T-helper 9 cell (primary cell): ENCODE measurements around the gene COL12A1.

Source experiments
- DNase-seq: peaks from one replicate; pipeline ENCODE4 v3.0.0-alpha.2; 2020

The COL12A1 gene

GRCh38 chr6:75176076-75176582 lies 29.7 kb downstream of the COL12A1 start:
- no peak for DNase-seq

- no peak for DNase-seq
Measured at GRCh38 chr6:75171986-75172385, 33.9 kb downstream of the COL12A1 start.

DNA sequence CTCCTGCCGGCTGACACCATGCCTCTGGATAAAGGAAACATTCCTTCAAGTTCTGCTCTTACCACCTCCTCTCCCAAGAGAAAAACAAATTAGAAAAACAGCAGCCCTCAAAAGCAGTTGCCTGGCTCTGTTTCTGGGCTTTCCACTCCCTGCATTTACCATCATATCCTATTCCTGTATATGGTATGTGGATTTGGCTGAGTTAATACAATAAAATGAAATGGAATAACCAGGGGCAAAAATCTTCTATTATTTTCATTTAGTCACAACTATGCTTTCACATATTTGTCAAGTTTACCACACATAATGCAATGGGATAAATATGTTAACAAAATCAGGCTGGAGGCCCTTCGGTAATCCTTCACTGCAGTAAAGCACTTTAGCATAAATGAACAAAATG lies 34.3 kb downstream of the COL12A1 start:
- no peak for DNase-seq

- no peak for DNase-seq
Measured at GRCh38 chr6:75170691-75171560, 34.9 kb downstream of the COL12A1 start.

DNA sequence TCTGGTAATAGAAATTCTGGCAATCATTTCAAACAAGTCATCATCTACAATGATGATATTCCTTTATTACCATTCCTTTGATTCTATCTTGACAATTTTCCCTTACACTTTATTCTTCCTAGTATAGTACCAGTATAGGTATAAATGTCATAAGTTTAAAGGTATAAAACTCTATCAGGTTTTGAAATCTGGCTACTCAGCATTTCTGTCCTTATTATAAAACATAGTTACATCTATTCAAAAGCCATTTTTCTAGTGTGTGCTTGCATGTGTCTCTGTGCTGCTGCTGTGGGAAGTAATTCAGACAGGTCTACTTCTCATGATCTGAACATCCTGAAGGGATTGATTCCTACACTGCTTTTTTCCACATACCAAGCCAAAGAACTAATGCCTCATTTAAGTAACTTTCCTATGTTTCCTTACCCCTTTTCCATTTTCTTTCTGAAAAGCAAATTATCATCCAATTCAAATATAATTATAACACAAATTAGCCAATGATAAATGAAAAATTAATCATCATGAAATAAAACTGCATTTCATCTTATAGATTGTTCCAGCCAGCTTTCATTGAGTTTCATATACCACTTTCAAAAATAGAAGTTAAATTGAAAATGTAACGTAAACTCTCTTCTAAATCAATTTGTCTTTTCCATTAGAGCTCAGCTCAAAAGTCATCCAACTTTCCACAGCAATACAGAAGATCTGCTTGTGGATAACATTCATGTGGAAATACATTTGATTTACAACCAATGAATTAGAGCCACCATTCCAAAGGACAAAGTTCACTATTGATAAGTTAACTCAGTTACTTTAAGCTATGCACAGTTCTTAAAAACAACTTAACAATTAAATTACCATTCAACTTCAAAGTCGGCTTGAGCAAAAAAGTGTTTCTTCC lies 35.9 kb downstream of the COL12A1 start:
- DNase-seq: no peak

DNA sequence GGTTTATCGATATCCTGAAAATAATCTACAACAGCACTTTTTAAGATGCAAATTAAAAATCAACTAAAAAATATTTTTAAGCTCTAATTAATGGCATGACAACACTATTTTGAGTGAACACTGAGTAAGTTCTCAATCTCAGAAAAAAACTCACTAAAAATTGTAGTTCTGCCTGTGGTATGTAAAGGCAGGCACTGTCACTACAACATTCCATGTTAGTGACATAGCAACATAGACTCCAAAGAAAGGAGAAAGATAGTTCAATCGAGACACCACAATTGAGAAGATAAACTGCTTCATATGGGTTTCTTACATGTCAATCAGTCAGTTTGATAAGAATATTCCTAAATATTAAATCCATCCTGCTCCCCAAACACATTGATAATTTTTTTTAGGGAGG lies 38.0 kb downstream of the COL12A1 start:
- no peak for DNase-seq

GRCh38 chr6:75167325-75167724 lies 38.5 kb downstream of the COL12A1 start:
- DNase-seq: no peak

DNA sequence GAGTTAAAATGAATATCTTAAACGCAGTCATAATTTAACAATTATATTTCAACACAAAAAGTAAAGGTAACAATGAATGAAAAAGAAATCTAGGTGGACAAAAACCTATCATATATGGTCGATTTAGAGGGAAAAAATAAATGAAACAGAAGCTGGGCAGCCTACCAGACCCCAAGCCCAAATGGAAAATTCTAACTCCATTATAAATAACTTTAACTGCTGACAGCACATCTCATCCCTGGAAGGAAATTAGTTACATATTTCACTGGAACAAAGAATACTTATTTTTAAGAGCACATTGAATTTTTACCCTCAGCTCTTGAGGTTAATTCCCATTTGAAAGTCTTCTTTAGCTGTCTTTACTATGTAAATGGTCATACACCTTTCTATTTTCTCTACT lies 39.1 kb downstream of the COL12A1 start:
- DNase-seq: no peak

- no peak for DNase-seq
Measured at GRCh38 chr6:75166236-75166635, 39.6 kb downstream of the COL12A1 start.

DNA sequence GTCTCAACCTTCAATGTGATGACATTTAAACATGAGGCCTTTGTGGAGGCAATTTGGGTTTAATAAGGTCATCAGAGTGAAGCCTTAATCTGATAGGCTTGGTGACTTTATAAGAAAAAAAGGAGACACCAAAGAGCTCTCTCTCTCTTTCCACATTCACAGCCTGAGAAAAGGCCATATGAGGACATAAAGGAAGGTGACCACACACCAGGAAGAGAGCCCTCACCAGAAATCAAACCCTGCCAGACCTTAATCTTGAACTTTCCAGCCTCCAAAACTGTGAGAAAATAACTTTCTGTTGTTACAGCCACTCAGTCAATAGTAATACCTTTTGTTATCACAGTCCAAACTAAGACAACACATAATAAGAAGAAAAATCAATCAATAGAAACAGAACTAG lies 47.7 kb downstream of the COL12A1 start:
- no peak for DNase-seq

- DNase-seq: no peak
Measured at GRCh38 chr6:75157336-75157735, 48.5 kb downstream of the COL12A1 start.

- DNase-seq: no peak
Measured at GRCh38 chr6:75156186-75156878, 49.5 kb downstream of the COL12A1 start.

GRCh38 chr6:75155631-75156030 lies 50.2 kb downstream of the COL12A1 start:
- DNase-seq: no peak

DNA sequence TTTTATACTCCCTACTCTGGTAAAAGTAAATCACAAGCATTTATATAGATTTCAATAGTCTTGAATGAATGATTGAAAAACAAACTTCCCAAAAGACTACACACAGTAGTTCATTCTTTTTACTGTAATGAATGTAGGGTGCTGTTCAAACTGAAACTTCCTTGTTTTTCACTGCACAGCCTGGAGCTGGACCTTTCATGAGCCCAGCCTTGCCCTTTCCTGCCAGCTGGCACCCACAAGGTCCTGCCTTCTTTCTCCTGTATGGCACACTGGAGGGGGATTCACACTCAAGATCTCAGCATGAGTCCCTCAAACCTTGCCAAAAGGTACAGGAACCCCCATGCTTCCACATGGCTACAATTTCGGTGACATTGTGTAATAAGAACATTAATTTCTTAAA lies 50.9 kb downstream of the COL12A1 start:
- no peak for DNase-seq

DNA sequence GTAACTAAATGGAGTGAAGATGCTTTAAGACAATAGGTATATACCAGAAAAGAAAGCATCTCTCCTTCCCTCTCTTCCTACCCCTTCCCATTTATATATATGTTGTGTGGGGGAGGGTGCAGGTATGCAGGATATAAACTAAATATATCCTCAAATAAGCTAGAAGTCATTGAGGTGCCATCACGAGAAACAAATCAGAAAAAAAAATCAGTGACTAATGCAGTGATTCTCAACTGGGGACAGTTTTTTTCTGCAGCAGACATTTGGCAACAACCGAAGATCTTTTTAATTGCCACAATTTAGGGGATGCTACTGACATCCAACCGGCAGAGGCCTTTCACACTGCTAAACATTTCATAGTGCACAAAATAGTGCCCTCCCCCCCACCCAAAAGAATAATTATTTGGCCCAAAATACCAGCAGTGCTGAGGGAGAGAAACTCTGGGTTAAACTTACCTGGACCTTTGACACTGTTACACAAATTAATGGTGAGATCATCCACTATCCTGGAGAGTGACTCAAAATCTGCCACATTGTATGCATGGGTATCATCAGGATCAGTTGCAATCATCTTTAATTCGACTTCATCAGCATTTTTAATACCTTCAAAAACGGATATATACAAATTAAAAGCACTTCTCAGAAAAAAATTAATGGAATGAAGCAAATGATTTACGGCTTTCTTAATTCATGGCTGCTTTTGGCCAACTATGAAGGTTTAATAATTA lies 55.0 kb downstream of the COL12A1 start:
- no peak for DNase-seq

DNA sequence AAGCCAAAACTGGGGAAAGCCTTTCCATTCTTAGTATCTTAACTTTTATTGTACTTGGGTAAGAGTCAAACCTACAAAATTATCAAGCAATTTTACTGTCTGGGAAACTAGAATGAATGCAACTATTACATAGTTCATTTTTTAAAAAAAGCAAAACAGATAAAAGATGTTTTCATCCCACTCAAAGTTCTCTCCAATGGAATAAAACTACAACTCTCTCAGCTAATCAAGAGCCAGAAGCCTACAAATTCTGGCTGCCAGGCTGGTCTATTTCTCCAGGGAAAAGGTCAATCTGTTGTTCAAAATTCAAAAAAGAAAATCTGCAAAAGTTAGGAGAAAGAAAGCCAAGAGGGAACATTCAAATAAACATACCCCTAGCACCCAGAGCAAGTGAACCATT lies 56.2 kb downstream of the COL12A1 start:
- DNase-seq: no peak

DNA sequence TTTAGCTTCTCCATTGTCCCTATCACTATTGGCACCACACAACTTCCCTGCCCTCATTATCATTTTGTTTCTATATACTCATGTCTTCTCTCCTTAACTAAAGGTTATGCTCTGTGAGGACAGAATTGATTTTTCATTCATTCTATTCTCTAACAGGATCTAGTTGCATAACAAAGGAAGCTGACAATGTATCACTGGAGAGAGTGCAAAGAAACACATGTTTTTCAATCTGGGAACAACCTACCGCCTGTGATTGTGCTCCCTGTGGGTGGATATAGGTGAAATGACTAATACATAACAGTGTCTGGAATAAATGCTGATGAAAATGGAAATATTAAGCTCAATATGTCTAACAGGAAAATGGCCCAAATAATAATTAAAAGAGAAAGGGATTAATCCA lies 56.6 kb downstream of the COL12A1 start:
- no peak for DNase-seq

GRCh38 chr6:75147512-75147911 lies 58.3 kb downstream of the COL12A1 start:
- DNase-seq: no peak

- no peak for DNase-seq
Measured at GRCh38 chr6:75145976-75146375, 59.9 kb downstream of the COL12A1 start.

DNA sequence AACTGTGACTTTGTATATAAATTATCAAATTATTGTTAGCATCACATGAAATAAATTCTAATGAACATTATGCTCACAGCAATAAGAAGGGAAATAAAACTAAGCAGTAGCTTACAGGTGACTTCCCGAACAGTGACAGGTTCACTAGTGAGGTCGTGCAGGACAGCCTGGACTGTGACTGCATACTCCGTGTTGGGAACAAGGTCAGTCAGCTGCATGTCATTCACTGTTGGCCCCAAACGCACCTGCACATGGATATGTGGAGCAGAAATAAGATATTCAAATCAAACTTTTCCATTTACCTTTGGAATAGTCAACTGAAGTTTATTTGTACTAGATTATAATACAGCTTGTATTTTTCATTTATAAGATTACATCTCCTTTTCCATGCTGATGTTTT lies 60.6 kb downstream of the COL12A1 start:
- DNase-seq: no peak

- DNase-seq: no peak
Measured at GRCh38 chr6:75144386-75144785, 61.5 kb downstream of the COL12A1 start.

DNA sequence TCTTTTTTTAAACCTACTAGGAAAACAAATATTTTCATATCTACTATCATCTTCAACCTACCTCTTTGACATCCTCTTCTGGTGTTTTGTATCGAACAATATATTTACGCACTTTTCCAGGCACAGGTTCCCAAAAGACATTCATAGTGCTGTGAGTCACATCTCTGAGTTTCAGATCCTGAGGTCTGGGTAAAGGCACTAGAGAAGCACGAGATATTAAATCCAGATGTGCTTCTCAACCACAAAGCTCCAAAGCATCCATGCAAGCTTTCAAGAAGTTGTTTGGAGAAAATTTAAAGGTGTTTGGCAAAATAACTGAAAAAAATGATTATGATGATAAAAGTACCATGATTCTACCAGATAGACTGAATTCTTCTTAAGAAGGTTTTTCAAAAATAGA lies 62.7 kb downstream of the COL12A1 start:
- DNase-seq: no peak
